GM21381 (cell line): ENCODE results near the gene MET.

Experiments
- ATAC-seq: cut with Tn5 transposase; IDR thresholded peaks from one replicate; pipeline ENCODE4 v1.9.1; 2021; ENCODE audit warnings: mild to moderate bottlenecking, moderate library complexity; ENCODE audit not compliant: unreplicated experiment

MET gene

DNA sequence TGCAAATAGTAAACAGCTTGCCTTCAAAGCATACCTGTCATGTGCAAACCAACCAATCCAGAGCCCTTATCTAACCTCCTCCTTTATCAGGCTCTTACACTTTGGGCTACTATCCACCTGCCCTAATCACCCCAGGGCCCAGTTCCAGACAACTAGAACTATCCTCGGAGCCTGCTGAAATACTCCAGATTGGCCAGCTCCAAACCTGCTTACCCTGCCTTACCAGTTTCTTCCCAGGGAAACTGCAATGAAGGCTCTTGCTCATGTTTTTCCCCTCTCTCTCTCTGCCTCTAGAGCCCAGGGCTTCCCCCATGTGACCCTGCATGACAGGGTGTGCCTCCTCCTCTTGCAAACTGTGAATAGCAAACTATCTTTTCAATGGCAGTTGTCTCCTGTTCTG, 109.0 kb downstream of the MET start:
- no peak for ATAC-seq

DNA sequence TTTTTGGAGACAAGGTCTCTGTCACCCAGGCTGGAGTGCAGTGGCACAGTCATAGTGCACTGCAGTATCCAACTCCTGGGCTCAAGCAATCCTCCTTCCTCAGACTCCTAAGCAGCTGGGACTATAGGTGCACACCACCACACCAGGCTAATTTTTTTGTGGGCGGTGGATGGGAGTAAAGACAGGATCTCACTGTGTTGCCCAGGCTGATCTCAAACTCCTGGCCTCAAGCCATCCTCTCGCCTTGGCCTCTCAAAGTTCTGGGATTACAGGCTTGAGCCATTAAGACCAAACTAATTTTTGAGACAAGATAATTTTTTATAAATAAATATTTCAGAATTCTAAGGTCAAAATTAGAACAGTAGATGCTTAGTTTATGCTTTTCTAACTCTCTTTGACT, 109.6 kb downstream of the MET start:
- no peak for ATAC-seq

DNA sequence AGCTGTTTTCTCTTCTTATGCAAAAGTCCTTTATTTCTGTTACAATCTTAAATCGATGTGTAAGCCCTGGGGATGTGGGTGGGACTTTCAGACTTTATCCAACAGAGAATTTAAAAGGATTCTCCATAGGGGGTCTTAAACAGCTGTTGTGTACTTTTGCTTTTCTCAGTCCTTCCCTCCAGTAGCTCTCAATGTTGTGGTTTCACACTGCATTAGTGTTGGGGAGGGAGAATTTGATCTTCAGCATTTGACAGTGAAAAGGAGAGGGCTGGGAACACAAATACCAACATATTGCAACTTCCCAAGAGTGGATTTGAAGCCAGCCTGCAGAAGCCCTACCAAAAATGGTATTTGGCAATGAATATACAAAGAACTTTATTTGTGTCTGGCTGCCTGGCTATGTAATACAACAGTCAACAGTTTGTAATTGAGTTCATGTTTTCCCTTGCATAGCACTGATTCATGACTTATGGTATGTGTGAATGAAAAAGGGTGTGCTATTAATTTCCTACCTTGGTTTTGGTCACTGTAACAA, 110.2 kb downstream of the MET start:
- no peak for ATAC-seq

DNA sequence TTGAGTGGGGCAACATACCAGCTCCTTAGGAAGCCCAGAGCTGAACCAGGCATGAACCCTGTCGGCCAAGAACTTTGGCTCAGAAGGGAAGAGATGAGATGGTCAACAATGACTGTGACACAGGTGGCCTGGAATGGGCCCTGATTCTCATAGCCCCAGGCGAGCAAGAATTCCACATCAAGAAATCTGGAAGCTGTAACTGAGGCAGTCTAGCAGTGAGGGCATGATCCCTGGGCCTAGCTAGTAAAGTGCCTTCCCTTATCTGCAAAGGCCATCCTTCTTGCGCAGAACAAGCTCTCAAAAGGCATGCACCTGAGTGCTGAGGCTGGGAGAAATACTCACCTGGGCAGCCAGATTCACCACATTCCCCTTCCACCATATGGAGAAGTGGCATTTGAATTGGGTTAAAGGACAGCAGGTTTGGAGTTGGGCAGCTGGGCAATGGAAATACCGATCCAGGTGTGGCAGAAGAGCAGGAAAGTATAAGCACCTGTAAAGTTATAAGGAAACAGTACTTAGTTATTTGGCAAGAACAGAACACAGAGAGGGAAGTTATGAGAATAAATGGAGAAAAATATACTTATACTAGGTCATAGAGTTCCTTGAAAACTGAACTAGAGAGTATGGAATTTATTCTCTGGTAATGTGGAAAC, 111.8 kb downstream of the MET start:
- ATAC-seq, result no peak

DNA sequence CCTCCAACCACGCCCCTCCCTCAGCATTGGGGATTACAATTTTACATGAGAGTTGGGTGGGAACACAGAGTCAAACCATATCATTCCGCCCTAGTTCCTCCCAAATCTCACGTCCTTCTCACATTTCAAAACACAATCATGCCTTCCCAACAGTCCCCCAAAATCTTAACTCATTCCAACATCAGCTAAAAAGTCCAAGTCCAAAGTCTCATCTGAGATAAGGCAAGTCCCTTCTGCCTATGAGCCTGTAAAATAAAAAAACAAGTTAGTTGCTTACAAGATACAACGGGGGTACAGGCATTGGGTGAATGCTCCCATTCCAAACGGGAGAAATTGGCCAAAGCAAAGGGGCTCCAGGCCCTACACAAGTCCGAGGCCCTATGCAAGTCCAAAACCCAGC, 112.7 kb downstream of the MET start:
- no peak for ATAC-seq

DNA sequence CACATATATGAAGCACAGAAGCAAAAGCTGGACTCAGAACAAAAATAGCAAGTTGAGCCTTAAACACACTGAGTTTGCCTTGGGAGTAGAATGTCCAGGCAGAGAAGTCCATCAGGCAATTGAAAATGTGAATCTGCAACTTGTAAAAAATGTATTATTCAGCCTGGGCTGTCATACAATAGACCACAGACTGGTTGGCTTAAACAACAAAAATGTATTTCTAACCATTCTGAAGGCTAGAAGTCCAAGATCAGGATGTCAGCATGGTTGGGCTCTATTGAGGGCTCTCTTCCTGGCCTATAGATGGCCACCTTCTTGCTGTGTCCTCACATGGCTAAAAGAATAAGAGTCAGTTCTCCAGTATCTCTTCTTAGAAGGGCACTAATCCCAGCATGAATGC, 113.8 kb downstream of the MET start:
- no peak for ATAC-seq

DNA sequence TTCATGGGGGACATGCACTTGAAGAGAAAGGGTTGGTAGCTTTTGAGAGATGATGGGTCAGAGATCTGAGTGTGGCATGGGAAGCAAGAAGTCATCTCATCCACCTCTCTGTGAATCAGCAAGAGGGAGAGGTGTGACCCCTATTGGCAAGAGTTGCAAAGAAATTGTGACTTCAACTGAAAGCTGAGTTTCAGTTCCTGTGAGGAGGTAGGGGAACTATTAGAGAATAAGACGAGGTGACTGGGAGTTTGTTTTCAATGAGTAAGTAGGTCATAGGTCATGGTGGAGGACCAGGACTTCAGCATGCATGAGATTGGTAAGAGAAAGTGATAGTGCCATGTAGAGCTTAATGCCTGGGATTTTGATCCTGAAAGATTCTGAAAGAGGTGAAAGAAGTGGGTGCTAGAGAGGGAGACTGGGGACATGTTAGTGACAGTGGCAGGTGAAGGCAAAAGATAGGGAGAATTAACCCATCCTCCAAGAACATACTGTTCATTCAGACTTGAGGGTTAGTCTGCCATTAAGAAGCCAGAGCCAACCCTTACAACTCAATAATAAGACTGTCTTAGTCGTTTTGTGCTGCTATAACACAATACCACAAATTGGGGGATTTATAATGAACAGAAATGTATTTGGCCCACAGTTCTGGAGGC, 114.9 kb downstream of the MET start:
- ATAC-seq, result peak; percentile 98

DNA sequence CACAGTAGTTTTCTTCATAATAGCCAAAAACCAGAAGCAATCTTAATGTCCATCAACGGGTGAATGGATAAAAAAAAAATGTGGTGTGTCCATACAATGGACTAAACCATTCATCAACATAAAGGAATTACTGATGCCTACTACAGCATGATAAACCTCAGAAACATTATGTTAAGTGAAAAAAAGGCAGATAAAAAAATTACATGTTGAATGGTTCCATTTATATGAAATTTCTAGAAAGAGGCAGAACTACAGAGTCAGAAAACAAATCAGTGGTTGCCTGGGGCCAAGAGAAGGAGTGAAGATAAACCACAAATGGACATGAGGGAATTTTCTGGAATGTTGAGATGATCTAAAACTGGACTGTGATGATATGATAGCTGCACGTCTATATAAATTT, 115.9 kb downstream of the MET start:
- ATAC-seq, result no peak

DNA sequence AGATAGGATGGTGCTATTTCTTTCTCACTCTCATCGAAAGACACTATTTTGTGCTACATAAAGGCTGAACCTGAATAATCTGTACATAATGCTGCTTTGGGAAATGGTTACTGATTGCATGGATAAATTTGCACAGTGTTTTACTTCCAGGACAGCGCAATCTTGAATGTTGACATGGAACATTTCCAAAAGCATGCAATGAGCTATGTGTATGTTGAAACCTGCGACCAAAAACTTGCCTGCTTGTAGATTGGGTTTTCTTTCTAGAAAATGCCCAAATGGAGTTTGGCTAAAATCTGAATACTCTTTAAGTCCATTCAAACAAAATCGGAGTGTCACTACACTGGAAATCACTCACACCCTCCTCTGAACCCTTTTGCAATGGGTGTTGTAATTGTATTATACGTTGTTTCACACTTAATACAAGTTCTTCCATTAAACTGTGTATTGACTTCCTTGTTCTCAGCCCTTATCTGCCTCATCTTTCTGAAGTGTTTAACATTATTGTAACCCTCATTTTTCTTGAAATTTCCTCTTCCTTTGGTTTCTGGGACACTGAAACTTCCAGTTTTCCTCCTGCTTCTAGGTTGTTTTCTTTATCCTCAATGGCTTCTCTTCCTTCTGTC, 116.7 kb downstream of the MET start:
- no peak for ATAC-seq

DNA sequence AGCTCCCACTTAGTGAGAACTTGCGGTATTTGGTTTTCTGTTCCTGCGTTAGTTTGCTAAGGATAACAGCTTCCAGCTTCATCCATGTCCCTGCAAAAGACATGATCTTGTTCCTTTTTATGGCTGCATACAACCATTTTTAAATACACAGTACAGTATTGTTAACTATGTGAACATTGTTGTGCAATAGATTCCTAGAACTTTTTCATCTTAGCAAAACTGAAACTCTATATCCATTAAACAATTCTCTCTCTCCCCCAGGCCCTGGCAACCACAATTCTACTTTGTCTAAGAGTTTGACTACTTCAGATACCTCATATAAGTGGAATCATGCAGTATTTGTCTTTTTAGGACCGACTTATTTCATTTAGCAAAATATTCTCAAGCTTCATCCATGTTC, 118.0 kb downstream of the MET start:
- ATAC-seq, result no peak

DNA sequence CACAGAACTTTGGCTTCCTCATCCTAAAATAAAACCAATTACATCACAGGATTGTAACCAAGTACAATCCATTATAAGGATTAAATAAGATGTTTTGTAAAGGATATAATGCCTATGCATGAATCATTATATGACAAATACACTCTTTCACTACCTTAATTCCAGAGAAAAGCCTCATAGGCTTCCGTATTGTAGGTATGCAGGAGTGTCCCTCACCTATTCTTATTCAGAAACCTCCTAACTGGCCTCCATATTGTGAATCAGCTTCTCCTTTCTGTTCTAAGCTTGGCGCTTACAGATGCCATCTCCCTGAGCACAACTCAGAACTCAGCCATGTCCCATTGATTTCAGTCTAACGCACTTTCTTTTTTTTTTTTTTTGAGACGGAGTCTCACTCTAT, 120.8 kb downstream of the MET start:
- no peak for ATAC-seq

DNA sequence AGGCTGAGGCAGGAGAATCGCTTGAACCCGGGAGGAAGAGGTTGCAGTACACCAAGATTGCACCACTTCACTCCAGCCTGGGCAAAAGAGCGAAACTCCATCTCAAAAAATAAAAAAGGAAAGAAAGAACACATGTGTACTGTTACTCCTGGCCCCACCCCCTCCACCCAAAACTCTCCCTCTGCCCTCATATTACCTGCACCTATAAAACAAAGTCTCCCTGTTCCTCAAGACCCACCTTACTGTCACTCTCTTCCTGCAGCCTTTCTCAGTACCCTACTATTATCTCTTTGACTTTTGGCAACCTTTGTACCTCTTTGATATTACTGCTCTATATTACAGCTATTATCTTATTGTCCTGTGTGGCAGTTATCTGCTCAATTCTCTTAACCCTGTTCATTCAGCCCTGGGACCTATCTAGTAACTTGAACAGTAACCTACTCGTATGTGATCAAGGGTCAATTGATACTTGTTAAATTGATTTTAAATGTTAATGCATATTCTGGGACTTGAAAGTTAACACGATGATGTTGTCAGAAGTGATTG, 121.9 kb downstream of the MET start:
- no peak for ATAC-seq

DNA sequence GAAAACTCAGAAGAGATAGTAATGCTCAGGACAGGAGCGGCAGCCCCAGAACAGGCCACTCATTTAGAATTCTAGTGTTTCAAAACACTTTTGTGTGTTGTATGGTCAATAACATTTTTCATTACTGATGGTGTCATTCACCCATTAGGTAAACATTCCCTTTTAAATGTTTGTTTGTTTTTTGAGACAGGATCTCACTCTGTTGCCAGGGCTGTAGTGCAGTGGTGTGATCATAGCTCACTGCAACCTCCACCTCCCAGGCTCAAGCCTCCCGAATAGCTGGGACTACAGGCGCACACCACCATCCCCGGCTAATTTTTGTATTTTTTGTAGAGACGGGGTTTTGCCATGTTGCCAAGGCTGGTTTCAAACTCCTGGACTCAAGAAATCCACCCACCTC, 124.5 kb downstream of the MET start:
- ATAC-seq, result no peak

DNA sequence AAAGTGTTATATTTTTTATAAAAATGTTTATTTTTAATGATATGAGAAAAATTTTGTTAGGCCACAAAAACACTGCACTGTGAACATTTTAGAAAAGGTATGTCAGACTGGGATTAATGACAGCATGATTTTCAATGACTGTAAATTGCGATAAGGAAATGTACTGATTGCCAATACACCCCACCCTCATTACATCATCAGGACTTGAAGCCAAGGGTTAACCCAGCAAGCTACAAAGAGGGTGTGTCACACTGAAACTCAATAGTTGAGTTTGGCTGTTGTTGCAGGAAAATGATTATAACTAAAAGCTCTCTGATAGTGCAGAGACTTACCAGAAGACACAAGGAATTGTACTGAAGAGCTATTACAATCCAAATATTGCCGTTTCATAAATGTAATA, 125.6 kb downstream of the MET start:
- no peak for ATAC-seq

DNA sequence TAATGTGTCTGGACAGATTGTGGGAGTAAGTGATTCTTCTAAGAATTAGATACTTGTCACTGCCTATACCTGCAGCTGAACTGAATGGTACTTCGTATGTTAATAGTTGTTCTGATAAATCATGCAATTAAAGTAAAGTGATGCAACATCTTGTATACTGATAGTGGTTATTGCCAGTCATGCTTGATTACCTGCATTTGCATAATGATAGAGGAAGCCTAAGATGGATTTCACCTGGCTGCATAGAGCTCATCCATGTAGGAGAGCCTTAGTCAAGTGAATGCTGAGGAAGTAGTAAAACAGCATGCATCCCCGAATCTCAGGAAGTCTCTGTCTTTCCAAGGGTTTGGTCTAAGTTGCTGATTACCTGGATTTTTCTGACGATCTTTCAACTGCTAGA, 126.2 kb downstream of the MET start:
- ATAC-seq, result no peak

DNA sequence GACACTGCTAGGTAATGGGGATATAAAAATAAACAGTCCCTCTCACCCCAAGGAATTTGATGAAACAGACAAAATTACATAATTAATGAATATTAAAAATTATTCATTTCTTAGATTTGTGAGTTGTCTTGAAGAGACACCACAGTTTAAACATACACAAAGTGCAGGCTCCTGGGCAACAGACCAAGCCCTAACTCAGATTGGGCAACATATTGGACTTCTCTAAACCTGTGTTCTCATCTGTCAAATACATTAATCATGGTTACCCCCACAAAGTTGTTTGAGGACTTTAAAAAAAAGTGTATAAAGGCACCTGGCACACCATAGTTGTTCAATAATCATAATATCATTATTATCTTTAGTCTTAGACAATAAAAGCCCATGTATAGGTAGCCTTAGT, 127.9 kb downstream of the MET start:
- ATAC-seq, result no peak

DNA sequence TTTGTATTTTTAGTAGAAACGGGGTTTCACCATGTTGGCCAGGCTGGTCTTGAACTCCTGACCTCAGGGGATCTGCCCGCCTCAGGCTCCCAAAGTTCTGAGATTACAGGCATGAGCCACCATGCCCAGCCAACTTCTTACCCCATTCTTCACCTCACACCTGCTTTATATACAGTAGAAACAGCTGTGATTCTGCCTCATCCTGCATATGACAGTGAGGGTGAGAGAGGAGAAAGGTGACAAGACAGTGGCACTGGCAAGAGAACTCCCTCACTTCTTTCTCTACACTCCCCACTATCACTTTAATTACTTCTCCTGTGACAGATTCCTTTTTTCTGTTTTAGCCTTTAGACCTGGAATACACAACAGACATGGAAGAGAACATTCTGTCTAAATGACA, 128.6 kb downstream of the MET start:
- ATAC-seq, result no peak

DNA sequence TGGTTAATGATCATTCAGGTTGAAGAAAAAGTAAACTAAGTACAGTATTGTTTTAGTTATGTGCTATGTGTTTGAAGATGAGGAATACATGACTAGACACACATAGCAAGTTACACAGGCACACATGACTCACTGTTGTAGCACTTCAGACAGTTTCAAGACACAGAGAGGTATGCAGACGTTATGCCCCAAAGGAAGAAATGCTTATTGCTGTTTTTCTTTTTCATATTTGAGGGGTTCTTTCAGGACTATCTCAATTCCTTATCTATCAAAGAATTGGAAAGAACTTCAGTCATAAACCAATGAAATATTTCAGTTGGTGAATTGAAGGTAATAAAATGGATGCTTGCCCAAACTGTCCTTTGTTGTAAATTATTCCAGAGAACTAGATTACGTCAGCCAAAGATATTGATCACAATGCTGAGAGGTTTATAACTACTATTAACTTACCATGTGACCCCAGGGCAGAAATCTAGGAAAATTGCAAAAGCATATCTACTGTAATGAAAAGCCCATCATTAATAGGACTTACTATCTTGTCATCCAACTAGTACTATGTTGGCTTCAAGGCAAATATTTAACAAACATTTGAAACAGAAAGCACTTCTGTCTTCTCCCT, 129.2 kb downstream of the MET start:
- ATAC-seq, result no peak

DNA sequence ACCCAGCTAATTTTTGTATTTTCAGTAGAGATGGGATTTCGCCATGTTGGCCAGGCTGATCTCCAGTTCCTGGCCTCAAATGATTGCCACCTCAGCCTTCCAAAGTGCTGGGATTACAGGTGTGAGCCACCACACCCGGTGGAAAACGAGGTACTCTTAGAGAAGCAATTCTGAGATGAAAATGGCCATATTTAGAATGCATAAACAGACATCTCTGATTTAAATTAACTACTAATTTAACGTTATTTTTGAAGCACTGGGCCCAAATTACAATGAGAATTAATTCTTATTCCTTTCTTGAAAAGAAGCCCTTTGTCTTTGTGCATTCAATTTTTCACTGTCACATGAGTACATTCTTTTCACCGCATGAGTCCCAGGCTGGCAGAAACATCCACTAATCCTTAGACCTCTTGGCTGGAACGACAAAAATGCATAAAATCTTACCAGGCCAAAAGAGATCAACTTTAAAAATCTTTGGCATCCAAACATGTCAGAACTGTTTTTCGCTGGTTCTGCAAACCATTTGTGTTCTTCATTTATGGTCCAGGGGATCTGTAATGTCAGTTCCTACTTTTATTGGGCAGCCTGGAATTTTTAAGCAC, 130.2 kb downstream of the MET start:
- ATAC-seq, result no peak

DNA sequence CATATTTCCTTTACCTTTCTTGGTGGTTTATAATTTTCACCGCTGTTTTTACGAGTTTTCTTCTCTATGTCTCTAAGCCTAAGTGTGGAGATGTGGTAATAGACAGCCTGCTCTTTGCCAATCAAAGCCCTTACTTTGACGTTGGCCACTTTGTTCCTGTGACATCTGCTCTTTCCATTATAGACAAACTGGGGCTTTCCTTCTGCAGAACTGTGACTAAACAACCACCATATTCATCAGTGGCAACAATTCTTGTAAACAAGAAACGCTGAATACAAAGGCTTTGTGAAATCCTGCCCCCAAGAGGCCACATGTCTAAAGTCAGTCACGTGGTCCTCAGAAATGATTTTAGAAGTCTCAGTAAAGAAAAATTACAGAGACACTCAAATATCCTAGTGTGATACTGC, 130.8 kb downstream of the MET start:
- peak; percentile 85 for ATAC-seq

DNA sequence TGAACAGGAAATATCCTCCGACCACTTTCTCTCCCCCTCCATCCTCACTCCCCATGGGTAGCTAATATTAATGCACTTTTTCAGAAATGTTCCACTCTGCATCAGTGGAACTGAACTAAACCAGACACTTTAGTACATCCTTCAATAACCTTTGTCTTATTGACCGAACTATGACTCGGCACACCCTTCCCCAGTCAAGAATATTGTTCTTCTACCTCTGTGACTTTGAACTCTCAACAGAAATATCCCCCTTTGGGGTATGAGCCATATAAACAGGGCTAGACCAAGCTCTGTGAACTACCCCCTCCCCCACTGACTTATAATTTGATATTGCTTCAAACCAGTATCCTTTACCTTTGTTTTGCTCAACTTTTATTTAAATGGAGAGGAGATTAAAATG, 132.5 kb downstream of the MET start:
- no peak for ATAC-seq
